GM18867 (cell line): Measurements from ENCODE around the gene DLG5.

ENCODE experiments used
- ATAC-seq: cut with Tn5 transposase; IDR thresholded peaks from one replicate; pipeline ENCODE4 v1.9.1; 2021; ENCODE audit warnings: mild to moderate bottlenecking, moderate library complexity; ENCODE audit not compliant: unreplicated experiment

DLG5 gene

DNA sequence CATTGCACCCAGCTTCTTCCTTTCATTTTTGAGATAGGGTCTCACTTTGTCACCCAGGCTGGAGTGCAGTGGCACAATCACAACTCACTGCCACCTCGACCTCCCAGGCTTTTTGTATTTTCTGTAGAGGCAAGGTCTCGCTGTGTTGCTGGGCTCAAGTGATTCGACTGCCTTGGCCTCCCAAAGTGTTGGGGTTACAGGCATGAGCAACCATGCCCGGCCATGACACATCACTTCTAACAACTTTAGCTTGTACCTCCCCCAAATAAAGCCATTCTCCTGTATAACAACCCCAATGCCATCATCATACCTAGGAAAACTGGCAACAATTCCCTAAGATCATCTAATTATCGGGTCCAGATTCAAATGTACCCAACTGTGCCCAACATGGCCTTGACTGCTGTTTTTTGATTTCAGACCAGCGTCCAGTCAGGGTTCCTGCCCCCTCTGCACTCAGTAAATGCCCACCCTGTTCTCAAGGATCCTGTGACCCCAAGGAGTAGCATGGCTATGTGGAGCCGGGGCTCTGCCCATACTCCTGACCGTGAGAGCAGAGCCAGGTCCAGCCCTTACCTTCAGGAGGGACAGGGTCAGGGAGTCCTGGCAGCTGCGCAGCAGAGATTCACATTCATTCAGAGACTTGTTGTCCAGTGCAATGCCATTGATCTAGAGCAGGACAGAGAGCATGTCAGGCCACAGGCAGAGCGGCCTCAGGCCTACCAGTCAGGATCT, 102.6 kb downstream of the DLG5 start:
- ATAC-seq = no peak

DNA sequence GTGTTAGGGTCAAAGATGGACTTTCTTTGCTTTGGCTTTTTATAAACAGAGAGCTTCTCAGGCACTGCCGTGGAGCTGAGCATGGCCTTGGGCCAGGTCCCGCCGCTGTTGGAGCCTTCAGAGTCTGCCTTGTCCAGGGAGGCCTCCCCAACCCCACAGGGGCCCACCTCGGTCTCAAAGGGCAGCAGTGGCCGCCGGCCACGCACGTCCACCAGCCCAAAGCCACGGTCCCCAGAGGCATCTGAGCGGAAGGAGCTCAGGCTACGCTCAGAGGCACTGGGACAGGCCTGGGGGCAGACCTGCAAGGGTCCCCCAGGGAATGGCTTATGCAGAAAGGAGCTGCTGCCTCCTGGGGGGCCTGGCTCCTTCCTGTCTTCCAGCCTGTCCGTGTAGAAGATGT, 105.0 kb downstream of the DLG5 start:
- no peak for ATAC-seq

GRCh38 chr10:77821036-77821435, 105.5 kb downstream of the DLG5 start:
- no peak for ATAC-seq

- ATAC-seq = no peak
Observed at GRCh38 chr10:77820349-77820748, 106.2 kb downstream of the DLG5 start.

- no peak for ATAC-seq
Observed at GRCh38 chr10:77819210-77820112, 107.1 kb downstream of the DLG5 start.

GRCh38 chr10:77818378-77818777, 108.2 kb downstream of the DLG5 start:
- no peak for ATAC-seq

DNA sequence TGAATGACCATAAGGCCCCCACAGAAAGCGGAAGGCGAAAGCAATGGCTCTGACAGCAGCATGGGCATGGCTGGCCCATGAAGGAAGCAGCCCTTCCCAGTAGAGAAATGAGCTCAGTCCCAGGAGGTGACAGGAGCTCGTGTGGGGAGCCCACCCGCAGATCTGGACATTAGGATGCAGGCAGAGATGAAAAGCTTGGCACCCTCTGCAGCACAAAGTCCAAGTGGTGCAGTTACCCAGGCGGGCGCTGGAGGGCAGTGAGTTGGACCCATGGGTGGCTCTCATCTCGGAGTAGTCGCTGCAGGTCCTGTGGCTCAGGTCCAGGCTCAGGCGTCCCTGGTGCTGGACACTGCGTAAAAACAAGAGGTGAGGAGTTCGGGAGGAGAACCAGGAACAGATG, 109.0 kb downstream of the DLG5 start:
- ATAC-seq = no peak

DNA sequence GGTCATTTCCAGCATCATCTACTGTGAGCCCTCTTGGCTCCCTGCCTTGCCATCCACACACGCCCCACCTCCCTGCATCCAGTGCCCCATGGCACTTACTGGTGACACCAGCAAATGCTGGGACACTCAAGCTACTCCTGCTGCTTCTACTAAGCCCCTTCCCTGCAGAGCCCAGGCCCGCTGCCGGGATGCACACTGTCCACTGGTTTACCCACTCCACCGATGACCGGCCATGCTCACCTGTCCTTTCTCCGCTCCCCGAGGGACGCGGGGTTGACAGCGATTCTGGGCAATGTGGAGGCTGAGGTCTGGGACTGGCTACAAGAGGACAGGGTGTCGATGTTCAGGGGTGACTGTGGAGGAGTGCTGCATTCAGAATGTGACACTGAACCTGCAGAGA, 110.2 kb downstream of the DLG5 start:
- ATAC-seq = no peak

DNA sequence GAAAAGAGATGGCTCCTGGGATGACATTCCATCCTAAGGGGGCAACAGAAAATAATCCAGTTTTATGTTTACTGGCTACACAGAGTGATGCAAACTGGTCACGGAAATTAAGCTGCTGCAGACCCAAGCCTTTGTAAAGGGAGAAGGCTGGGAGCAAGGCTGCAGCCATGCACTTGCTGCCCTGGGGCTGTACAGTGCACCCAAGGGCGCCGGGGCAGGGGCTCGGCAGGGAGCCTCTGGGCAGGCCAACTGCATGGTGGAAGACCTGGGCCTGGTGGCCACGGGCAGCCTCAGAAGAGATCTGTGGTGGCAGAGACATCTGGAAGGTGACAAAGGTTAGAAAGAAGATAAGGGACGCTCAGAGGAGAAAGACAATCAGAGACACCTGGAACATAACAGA, 113.8 kb downstream of the DLG5 start:
- no peak for ATAC-seq

DNA sequence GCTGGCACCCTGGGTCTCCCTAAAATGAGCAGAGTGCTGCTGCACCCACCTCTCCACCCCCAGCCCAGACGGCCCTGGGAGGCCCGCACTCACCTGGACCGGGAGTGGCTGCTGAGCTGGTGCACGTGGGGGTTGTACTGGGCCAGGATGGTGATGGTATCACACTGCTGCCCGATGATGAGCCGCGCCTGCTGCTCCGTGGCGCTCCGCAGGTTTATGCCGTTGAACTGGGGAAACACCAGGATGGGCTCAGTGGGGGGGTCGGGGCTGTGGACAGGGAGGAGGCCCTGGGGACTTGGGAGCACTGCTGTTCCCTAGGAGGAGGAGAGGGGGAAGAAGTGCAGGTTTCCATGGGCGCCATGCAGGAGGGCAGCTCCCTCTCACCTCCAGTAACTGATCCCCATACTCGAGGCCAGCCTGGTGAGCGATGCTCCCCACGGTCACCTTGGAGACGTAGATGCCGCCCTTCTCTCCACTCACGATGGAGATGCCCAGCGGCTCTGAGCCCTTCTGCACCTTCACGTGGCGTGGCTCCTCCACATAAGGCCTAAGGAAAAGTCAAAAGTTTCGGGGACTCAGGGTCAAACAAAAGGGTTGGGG, 114.6 kb downstream of the DLG5 start:
- ATAC-seq = no peak

GRCh38 chr10:77810446-77811335, 115.9 kb downstream of the DLG5 start:
- no peak for ATAC-seq

DNA sequence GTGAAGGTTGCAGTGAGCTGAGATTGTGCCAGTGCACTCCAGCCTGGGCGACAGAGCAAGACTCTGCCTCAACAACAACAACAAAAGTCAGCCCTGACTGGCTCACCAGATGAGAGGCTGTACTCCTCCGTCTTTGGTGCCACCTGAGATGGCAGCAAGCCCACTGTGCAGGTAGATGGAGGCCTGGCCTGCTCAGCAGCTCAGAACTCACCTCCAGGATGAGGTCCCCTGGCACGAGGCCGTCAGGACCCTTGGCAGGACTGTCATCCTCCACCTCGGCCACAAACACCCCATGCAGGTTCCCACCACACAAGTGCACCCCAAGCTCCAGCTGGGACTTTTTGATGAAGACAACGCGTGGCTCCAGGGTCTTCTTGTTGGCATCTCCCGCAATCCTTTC, 117.2 kb downstream of the DLG5 start:
- no peak for ATAC-seq

DNA sequence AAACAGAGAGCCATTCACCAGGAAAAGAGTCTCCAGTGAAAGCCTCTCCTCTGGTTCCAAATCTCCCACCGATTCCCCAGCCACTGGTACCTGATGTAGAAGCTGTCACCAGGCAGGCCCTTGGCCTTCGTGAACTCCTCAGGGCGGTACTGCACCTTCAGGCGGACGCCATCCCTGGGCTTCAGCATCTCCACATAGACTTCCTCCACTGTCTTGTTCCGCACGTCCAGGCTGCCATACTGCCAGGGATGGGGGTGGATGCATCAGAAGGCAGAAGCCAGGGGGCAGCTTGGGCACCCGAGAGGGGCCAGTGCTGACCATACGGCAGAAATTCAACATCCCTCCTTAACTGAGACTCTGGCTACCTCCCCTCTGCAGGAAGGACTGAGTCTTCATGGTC, 118.8 kb downstream of the DLG5 start:
- no peak for ATAC-seq

DNA sequence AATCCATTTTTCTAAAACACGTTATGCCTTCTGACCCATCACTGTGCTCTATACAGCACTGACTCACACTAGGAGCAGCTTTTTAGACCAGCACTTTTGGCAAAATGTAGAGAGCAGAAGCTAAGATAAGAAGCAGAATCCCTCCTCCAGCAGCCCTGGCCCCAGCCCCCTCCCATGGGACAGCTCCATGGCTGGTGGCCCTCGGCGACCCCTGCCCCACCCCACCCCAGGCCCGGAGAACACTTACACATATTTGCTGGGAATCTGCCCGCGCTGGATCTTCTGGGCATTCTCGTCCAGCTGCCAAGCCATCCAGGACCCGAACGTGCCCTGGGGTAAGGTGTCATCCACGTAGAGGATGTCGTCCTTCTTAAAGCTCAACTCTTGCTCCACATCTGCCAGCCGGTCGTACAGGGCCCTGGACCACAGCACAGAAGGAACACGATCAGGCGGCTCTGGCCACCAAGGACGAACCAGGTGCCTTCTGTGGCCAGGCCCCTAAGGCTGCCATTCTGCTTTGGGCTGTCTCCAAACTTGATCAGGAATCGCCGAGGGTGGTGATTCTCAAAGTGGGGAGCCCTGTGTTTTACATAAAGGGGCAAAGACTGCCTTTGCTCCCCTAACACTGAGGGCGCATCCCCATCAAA, 119.9 kb downstream of the DLG5 start:
- ATAC-seq = no peak

GRCh38 chr10:77805676-77806075, 120.9 kb downstream of the DLG5 start:
- no peak for ATAC-seq

DNA sequence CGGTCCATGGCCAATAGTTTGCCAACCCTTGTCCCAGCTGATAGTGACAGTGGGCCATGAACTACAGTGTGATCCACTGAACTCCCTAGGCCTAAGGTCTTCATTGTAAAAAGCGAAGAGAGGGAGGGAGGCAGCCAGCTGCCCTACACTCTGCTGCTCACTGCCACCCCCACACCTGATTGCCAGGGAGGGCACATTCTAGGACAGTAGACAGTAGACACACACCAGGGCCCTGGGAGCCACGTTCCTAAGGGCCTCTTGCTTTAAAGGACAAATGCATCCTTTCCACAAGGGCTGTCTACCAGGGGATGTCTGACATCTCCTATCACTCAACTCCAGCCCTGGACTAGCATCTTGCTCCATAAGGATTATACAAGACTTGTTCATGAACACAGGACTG, 122.2 kb downstream of the DLG5 start:
- ATAC-seq = no peak

DNA sequence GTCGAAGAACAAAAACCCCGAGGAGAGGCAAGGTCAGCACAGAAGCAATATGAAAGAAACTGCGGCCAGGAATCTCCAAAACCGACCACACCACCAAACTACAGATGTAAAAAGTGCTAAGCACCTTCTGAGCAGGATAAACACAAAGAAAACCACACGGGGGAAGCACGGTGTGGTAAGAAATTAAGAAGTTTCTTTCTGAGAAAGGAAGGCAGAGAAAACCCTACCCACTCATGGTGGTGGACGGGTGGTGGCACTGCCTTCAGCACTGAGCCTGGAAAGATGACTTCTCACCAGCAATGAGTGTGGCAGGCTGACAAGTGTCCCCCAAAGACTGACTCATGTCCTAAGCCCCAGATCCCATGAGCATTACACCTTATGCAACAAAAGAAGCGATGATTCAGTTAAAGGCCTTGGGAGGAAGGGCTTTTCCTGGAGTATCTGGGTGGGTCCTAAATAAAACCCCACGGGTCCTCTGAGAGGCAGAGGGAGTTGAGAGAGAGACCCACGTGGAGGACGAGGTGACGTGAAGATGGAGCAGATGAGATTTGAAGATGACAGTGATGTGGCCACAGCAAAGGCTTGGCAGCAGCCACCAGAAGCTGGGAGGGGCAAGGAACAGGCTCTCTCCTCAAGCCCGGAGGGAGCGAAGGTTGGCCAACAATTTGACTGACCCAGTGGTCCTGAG, 124.9 kb downstream of the DLG5 start:
- peak; percentile 70 for ATAC-seq

- ATAC-seq = no peak
Observed at GRCh38 chr10:77800738-77801266, 125.8 kb downstream of the DLG5 start.

- ATAC-seq = no peak
Observed at GRCh38 chr10:77800320-77800719, 126.2 kb downstream of the DLG5 start.

DNA sequence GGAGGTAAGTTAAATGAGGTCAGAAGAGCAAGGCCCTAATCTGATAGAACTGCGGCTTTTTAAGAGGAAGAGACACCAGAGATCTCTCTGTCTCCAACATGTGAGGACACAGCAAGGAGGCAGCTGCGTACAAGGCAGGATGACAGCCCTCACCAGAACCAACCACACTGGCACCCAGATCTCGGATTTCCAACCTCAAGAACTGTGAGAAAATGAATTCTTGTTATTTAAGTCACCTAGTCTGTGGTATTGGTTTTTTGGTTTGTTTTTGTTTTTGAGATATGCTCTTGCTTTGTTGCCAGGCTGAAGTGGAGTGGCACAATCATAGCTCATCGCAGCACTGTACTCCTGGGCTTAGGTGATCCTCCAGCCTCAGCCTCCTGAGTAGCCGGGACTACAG, 127.2 kb downstream of the DLG5 start:
- ATAC-seq = no peak
